HepG2 (cell line): Measurements from ENCODE around the gene NT5C3B. TPM values are rescaled to one million over a fixed set of nuclear protein-coding genes. Genes with fewer than 3 reads are reported as not detected.

Source experiments
- CENPX ChIP-seq: sonication (generic); formaldehyde crosslinking; IDR thresholded peaks from 2 replicates; pipeline ENCODE4 v1.9.0; 2021; ENCODE audit warnings: mild to moderate bottlenecking, missing genetic modification reagents, moderate library complexity
- JUNB ChIP-seq: sonication (generic); formaldehyde crosslinking; IDR thresholded peaks from 2 replicates; pipeline ENCODE4 v1.8.0; 2022; ENCODE audit warnings: missing genetic modification reagents, mild to moderate bottlenecking, borderline replicate concordance
- KLF16 ChIP-seq, 2 experiments: sonication (generic) in 1 of 2; formaldehyde crosslinking in 1 of 2; IDR thresholded peaks; 2 replicates each; pipeline versions ENCODE4 v1.6.1 to v1.8.0; 2016 to 2023; ENCODE audit warnings: missing genetic modification reagents in 2 of 2, missing compliant biosample characterization in 1 of 2
- PITX1 ChIP-seq: sonication (generic); formaldehyde crosslinking; IDR thresholded peaks from 2 replicates; pipeline ENCODE4 v1.5.1; 2020; ENCODE audit warnings: mild to moderate bottlenecking, missing genetic modification reagents
- SALL2 ChIP-seq: sonication (generic); formaldehyde crosslinking; IDR thresholded peaks from 2 replicates; pipeline ENCODE4 v1.8.1; 2023; ENCODE audit warnings: mild to moderate bottlenecking, missing genetic modification reagents, inconsistent platforms
- SOX13 ChIP-seq, 3 experiments: fragments of 450-650 bp in 1 of 3; sonication (generic) in 1 of 3; formaldehyde crosslinking in 1 of 3; IDR thresholded peaks in 2 of 3; conservative IDR thresholded peaks in 1 of 3; 2 replicates each; pipeline versions ENCODE4 v1.5.0 to v1.6.1; 2016 to 2020; ENCODE audit warnings: antibody characterized with exemption in 1 of 3, mild to moderate bottlenecking in 1 of 3, missing compliant biosample characterization in 1 of 3, missing genetic modification reagents in 1 of 3, moderate library complexity in 1 of 3
- ZBTB42 ChIP-seq: sonication (generic); formaldehyde crosslinking; IDR thresholded peaks from 2 replicates; pipeline ENCODE4 v1.5.0; 2020; ENCODE audit warnings: mild to moderate bottlenecking, missing genetic modification reagents
- ZNF10 ChIP-seq: sonication (generic); formaldehyde crosslinking; IDR thresholded peaks from 2 replicates; pipeline ENCODE4 v1.4.0; 2020; ENCODE audit warnings: mild to moderate bottlenecking, low read depth, missing genetic modification reagents, borderline replicate concordance
- ZSCAN12 ChIP-seq: sonication (generic); formaldehyde crosslinking; IDR thresholded peaks from 2 replicates; pipeline ENCODE4 v1.9.0; 2021; ENCODE audit warnings: mild to moderate bottlenecking, missing genetic modification reagents
- polyA plus RNA-seq, 8 experiments: library from polyadenylated mRNA; depleted of rRNA in 3 of 8; stranded (reverse) in 7 of 8; unstranded in 1 of 8; fragments of >200 nt; fragmentation: Illumina TruSeq in 4 of 8; extraction: Trizol in 4 of 8; gene quantifications; 2 replicates each; pipeline versions ENCODE4 v1.2.1 to v1.2.3, GENCODE V29; 2011 to 2016; ENCODE audit warnings: low read depth in 4 of 8, missing spikeins in 1 of 8, mixed read lengths in 1 of 8; ENCODE audit not compliant: insufficient read depth in 1 of 8
- total RNA-seq, 5 experiments: library from RNA; depleted of rRNA; stranded (reverse); fragments of >200 nt; fragmentation: Illumina TruSeq; extraction: Trizol; gene quantifications; 2 replicates each; pipeline ENCODE4 v1.2.3, GENCODE V29; 2016; ENCODE audit warnings: low read depth in 1 of 5
- TF ChIP-seq, protein P1 (sequence below): sonication (generic); formaldehyde crosslinking; IDR thresholded peaks from 2 replicates; pipeline ENCODE4 v1.4.0; 2020; ENCODE audit warnings: missing genetic modification reagents, borderline replicate concordance
- TF ChIP-seq, protein P2 (sequence below): sonication (generic); formaldehyde crosslinking; IDR thresholded peaks from 2 replicates; pipeline ENCODE4 v1.4.0; 2020; ENCODE audit warnings: mild to moderate bottlenecking, missing genetic modification reagents
- TF ChIP-seq, protein P3 (sequence below): sonication (generic); formaldehyde crosslinking; IDR thresholded peaks from 2 replicates; pipeline ENCODE4 v1.9.0; 2021; ENCODE audit warnings: mild to moderate bottlenecking, missing genetic modification reagents
- TF ChIP-seq, protein P4 (sequence below): sonication (generic); formaldehyde crosslinking; IDR thresholded peaks from 2 replicates; pipeline ENCODE4 v1.8.1; 2022; ENCODE audit warnings: low read depth, mild to moderate bottlenecking, missing genetic modification reagents

NT5C3B gene
- total and polyA plus RNA-seq, 2 of the 13 experiments (the other 11 are each of a cell fraction or from before 2014, with no cell fraction given), result 104 to 126 TPM

GRCh38 chr17:41836550-41837196 lies 641 bp upstream of the NT5C3B start (continued):
- TF ChIP-seq, protein P1, sequence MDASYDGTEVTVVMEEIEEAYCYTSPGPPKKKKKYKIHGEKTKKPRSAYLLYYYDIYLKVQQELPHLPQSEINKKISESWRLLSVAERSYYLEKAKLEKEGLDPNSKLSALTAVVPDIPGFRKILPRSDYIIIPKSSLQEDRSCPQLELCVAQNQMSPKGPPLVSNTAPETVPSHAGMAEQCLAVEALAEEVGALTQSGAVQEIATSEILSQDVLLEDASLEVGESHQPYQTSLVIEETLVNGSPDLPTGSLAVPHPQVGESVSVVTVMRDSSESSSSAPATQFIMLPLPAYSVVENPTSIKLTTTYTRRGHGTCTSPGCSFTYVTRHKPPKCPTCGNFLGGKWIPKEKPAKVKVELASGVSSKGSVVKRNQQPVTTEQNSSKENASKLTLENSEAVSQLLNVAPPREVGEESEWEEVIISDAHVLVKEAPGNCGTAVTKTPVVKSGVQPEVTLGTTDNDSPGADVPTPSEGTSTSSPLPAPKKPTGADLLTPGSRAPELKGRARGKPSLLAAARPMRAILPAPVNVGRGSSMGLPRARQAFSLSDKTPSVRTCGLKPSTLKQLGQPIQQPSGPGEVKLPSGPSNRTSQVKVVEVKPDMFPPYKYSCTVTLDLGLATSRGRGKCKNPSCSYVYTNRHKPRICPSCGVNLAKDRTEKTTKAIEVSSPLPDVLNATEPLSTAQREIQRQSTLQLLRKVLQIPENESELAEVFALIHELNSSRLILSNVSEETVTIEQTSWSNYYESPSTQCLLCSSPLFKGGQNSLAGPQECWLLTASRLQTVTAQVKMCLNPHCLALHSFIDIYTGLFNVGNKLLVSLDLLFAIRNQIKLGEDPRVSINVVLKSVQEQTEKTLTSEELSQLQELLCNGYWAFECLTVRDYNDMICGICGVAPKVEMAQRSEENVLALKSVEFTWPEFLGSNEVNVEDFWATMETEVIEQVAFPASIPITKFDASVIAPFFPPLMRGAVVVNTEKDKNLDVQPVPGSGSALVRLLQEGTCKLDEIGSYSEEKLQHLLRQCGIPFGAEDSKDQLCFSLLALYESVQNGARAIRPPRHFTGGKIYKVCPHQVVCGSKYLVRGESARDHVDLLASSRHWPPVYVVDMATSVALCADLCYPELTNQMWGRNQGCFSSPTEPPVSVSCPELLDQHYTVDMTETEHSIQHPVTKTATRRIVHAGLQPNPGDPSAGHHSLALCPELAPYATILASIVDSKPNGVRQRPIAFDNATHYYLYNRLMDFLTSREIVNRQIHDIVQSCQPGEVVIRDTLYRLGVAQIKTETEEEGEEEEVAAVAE (CRISPR knock-in tag), result no peak
- TF ChIP-seq JUNB (CRISPR knock-in tag), result no peak
- TF ChIP-seq PITX1 (CRISPR knock-in tag), result no peak
- TF ChIP-seq SOX13 (IDR thresholded peaks at IDR 0.05), result no peak
- no peak for TF ChIP-seq SOX13 (CRISPR knock-in tag; conservative IDR thresholded peaks at IDR 0.05 in 1 of 2, IDR thresholded peaks at IDR 0.05 in 1 of 2)
- TF ChIP-seq ZSCAN12 (CRISPR knock-in tag), result 0 out of 2 replicates have a peak, but pooled peaks have one; percentile 21
- TF ChIP-seq KLF16 (CRISPR knock-in tag; IDR thresholded peaks at IDR 0.05), result no peak
- no peak for TF ChIP-seq ZNF10 (CRISPR knock-in tag)
- TF ChIP-seq, protein P2, sequence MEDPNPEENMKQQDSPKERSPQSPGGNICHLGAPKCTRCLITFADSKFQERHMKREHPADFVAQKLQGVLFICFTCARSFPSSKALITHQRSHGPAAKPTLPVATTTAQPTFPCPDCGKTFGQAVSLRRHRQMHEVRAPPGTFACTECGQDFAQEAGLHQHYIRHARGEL (CRISPR knock-in tag), result no peak
- TF ChIP-seq, protein P3, sequence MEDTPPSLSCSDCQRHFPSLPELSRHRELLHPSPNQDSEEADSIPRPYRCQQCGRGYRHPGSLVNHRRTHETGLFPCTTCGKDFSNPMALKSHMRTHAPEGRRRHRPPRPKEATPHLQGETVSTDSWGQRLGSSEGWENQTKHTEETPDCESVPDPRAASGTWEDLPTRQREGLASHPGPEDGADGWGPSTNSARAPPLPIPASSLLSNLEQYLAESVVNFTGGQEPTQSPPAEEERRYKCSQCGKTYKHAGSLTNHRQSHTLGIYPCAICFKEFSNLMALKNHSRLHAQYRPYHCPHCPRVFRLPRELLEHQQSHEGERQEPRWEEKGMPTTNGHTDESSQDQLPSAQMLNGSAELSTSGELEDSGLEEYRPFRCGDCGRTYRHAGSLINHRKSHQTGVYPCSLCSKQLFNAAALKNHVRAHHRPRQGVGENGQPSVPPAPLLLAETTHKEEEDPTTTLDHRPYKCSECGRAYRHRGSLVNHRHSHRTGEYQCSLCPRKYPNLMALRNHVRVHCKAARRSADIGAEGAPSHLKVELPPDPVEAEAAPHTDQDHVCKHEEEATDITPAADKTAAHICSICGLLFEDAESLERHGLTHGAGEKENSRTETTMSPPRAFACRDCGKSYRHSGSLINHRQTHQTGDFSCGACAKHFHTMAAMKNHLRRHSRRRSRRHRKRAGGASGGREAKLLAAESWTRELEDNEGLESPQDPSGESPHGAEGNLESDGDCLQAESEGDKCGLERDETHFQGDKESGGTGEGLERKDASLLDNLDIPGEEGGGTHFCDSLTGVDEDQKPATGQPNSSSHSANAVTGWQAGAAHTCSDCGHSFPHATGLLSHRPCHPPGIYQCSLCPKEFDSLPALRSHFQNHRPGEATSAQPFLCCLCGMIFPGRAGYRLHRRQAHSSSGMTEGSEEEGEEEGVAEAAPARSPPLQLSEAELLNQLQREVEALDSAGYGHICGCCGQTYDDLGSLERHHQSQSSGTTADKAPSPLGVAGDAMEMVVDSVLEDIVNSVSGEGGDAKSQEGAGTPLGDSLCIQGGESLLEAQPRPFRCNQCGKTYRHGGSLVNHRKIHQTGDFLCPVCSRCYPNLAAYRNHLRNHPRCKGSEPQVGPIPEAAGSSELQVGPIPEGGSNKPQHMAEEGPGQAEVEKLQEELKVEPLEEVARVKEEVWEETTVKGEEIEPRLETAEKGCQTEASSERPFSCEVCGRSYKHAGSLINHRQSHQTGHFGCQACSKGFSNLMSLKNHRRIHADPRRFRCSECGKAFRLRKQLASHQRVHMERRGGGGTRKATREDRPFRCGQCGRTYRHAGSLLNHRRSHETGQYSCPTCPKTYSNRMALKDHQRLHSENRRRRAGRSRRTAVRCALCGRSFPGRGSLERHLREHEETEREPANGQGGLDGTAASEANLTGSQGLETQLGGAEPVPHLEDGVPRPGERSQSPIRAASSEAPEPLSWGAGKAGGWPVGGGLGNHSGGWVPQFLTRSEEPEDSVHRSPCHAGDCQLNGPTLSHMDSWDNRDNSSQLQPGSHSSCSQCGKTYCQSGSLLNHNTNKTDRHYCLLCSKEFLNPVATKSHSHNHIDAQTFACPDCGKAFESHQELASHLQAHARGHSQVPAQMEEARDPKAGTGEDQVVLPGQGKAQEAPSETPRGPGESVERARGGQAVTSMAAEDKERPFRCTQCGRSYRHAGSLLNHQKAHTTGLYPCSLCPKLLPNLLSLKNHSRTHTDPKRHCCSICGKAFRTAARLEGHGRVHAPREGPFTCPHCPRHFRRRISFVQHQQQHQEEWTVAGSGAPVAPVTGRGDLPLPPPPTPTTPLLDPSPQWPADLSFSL, result 0 out of 2 replicates have a peak, but pooled peaks have one; percentile 42
- TF ChIP-seq, protein P4, sequence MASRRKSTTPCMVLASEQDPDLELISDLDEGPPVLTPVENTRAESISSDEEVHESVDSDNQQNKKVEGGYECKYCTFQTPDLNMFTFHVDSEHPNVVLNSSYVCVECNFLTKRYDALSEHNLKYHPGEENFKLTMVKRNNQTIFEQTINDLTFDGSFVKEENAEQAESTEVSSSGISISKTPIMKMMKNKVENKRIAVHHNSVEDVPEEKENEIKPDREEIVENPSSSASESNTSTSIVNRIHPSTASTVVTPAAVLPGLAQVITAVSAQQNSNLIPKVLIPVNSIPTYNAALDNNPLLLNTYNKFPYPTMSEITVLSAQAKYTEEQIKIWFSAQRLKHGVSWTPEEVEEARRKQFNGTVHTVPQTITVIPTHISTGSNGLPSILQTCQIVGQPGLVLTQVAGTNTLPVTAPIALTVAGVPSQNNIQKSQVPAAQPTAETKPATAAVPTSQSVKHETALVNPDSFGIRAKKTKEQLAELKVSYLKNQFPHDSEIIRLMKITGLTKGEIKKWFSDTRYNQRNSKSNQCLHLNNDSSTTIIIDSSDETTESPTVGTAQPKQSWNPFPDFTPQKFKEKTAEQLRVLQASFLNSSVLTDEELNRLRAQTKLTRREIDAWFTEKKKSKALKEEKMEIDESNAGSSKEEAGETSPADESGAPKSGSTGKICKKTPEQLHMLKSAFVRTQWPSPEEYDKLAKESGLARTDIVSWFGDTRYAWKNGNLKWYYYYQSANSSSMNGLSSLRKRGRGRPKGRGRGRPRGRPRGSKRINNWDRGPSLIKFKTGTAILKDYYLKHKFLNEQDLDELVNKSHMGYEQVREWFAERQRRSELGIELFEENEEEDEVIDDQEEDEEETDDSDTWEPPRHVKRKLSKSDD (CRISPR knock-in tag), result no peak
- TF ChIP-seq SALL2, result peak; percentile 61; the same call in 1 of the 2 replicates
- TF ChIP-seq ZBTB42 (CRISPR knock-in tag), result no peak
- no peak for TF ChIP-seq CENPX (CRISPR knock-in tag)
